Measurements from ENCODE around the gene MEGF6. TPM values are rescaled to one million over a fixed set of nuclear protein-coding genes. Genes with fewer than 3 reads are reported as not detected.

The MEGF6 gene
- total and polyA plus RNA-seq, 2 of the 8 experiments (the other 6 are each of a cell fraction or from before 2014, with no cell fraction given) = 4.1 to 14.8 TPM

- no peak for TF ChIP-seq NANOG (IDR thresholded peaks at IDR 0.05; ENCODE audit: insufficient read depth, low read depth, low read length, poor library complexity, severe bottlenecking)
- TF ChIP-seq TEAD4 (IDR thresholded peaks at IDR 0.05; ENCODE audit: low read depth, low read length) = no peak
- TF ChIP-seq CTCF (IDR thresholded peaks at IDR 0.05; ENCODE audit: control extremely low read depth in 1 of 3, insufficient read depth in 1 of 3, low read depth in 1 of 3, low read length in 3 of 3) = no peak
- TF ChIP-seq SRF (IDR thresholded peaks at IDR 0.05; ENCODE audit: low read depth, low read length) = no peak
- TF ChIP-seq ASH2L (IDR thresholded peaks at IDR 0.05; ENCODE audit: low read length) = no peak
Observed at GRCh38 chr1:3515774-3516480, 95.4 kb downstream of the MEGF6 start (continued).

Measured in H1 (cell line).